ENCODE data around the gene C9orf50. TPM values are rescaled to one million over a fixed set of nuclear protein-coding genes. Genes with fewer than 3 reads are reported as not detected.

Gene C9orf50
- total RNA-seq, 2 donors from 2014 or later: not detected

DNA sequence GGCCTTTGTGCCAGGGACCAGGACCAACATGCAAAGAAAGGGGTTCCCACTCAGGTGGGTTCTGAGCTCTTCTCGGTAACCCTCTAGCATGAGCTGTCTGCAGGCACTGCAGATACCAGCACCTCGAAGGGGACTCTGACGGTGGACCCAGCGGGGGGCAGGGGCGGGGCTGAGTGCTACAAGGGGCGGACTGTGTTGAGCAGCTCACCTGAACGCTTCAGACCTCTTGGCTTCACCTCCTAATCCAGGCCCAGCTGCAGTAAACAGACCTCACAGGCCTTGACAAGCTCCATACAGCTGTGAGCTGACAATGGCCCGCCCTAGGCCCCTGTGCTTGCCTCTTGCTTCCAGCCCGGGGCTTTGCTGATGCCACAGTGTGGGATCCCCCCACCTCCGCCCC is 48.4 kb downstream of the C9orf50 start:
- Histone ChIP-seq H3K27ac (no peak overlapping the region), H3K36me3 (no peaks in the 10 kb centered on the region), H3K27me3 (peaks cover 11% of the 10 kb centered on the region), H3K9me3 (no peaks in the 10 kb centered on the region), H3K4me3 (no peak overlapping the region), H3K9ac (ENCODE audit: low read depth in 2 of 2, low read length in 2 of 2) (no peak overlapping the region), H3K4me1 (no peaks in the 10 kb centered on the region)
- intact Hi-C loops (cut with DNase I): no loop called here
- TF ChIP-seq, protein P1, sequence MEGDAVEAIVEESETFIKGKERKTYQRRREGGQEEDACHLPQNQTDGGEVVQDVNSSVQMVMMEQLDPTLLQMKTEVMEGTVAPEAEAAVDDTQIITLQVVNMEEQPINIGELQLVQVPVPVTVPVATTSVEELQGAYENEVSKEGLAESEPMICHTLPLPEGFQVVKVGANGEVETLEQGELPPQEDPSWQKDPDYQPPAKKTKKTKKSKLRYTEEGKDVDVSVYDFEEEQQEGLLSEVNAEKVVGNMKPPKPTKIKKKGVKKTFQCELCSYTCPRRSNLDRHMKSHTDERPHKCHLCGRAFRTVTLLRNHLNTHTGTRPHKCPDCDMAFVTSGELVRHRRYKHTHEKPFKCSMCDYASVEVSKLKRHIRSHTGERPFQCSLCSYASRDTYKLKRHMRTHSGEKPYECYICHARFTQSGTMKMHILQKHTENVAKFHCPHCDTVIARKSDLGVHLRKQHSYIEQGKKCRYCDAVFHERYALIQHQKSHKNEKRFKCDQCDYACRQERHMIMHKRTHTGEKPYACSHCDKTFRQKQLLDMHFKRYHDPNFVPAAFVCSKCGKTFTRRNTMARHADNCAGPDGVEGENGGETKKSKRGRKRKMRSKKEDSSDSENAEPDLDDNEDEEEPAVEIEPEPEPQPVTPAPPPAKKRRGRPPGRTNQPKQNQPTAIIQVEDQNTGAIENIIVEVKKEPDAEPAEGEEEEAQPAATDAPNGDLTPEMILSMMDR (IDR thresholded peaks at IDR 0.05): no peak
- no peak for DNase-seq

DNA sequence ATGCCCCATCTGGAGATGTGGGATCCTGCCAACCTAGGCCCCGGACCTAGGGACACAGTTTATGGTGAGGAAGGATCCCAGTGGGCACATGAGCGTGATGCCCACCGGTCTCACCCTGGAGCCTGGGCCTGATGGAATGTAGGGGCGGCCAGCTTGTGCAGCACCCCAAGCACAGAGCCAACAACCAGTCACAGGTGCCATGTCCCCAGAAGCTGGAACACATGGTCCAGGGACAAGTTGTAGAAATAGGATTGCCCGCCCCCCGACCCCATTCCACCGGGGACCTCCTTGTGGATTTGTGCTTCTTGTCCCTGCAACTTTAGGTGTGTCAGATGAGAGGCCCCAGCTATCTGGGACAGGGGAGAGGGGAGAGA is 48.9 kb downstream of the C9orf50 start:
- no peak for DNase-seq
- Histone ChIP-seq H3K27ac (no peak overlapping the region), H3K4me1 (no peaks in the 10 kb centered on the region), H3K27me3 (peaks cover 11% of the 10 kb centered on the region), H3K9me3 (no peaks in the 10 kb centered on the region), H3K9ac (ENCODE audit: low read depth in 2 of 2, low read length in 2 of 2) (no peak overlapping the region), H3K4me3 (no peak overlapping the region), H3K36me3 (no peaks in the 10 kb centered on the region)
- TF ChIP-seq, protein P1 (IDR thresholded peaks at IDR 0.05): no peak
- intact Hi-C loops (cut with DNase I): no loop called here

DNA sequence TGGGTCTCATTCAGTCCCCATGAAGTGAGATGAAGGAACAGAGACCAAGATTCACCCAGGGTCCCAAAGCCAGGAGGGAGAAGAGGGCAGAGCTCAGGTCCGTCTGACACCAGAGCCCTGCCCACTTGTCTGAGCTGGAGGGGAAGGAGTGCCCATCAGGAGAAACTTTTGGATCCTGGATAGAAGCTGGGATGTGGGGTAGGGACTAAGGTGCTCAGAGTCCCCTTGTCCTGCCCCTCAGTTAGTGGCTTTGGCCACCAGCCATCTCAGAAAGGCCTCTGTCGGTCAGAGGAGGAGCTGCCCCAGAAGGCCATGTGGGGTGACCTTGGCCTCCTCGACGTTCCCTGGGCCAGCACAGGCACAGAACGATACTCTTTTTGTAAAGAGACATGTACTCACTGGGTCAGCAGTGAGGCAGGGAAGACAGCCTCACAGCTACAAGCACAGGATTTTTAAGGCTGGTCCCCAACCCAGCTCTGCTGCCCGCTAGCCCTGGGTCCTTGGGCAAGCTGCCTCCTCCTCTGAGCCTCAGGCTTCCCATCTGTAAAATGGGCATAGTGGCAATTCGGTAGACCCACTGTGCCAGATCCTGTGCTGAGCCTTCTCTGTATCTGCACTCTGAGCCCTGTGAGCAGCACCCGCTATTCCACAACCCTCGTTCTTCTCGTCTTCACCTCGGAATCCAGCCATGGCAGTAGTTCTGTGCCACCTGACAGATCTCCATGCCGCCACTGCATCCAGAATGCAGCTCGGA is 49.4 kb downstream of the C9orf50 start:
- no peaks in the 10 kb centered on the region for H3K9me3 ChIP-seq
- H3K9ac ChIP-seq (ENCODE audit: low read depth in 2 of 2, low read length in 2 of 2): no peak overlapping the region
- DNase-seq: no peak
- no peak overlapping the region for H3K27ac ChIP-seq
- H3K36me3 ChIP-seq: no peaks in the 10 kb centered on the region
- no peak overlapping the region for H3K4me3 ChIP-seq
- intact Hi-C loops (cut with DNase I): no loop called here
- peaks cover 11% of the 10 kb centered on the region for H3K27me3 ChIP-seq
- H3K4me1 ChIP-seq: no peaks in the 10 kb centered on the region
- TF ChIP-seq, protein P1 (IDR thresholded peaks at IDR 0.05): no peak

DNA sequence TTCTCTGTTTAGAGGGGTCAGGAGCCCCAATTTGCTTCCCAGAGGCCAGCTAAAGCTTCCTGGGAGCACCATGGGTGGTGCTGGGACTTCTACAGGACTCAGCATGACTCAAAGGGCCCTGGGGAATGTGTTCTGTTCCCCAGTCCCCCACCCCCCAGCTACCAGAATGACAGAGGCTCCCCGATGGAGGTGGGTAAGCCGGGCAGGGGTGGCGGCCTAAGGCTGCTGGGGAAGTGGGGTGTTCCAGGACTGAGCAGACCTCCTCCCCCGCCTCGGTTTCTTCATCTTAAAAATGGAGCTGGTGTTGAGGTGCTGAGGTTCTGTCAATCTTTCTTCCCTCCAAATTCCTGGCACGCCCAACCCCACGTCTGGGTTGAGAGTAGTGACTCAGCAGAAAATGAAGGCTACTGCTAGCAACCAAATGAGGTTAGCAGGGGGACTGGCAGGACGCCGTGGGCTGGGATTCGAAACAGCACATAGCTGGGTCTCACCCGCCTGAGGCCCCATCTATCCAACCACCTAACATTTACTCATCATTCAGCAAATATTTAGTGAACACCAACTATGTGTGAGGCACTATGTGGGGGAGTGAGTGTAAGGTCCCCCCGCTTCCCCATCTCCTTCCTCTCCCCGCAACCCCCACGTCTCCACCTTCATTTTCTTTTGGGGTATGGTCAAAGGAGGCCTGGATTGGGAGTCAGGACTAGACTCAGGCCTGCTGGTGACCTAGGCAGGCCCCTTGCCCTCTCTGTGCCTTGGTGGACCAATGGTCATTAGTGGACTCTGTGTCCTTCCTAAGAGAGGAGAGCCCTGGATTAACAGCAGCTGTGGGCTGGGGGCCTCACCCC is 50.2 kb downstream of the C9orf50 start:
- peak overlapping the region; percentile 44 for H3K27ac ChIP-seq
- no peak overlapping the region for H3K9ac ChIP-seq (ENCODE audit: low read depth in 2 of 2, low read length in 2 of 2)
- H3K27me3 ChIP-seq: peaks cover 11% of the 10 kb centered on the region
- H3K4me1 ChIP-seq: no peaks in the 10 kb centered on the region
- H3K9me3 ChIP-seq: no peaks in the 10 kb centered on the region
- TF ChIP-seq, protein P1 (IDR thresholded peaks at IDR 0.05): no peak
- intact Hi-C loops (cut with DNase I): no loop called here
- H3K4me3 ChIP-seq: no peak overlapping the region
- no peaks in the 10 kb centered on the region for H3K36me3 ChIP-seq
- no peak for DNase-seq

DNA sequence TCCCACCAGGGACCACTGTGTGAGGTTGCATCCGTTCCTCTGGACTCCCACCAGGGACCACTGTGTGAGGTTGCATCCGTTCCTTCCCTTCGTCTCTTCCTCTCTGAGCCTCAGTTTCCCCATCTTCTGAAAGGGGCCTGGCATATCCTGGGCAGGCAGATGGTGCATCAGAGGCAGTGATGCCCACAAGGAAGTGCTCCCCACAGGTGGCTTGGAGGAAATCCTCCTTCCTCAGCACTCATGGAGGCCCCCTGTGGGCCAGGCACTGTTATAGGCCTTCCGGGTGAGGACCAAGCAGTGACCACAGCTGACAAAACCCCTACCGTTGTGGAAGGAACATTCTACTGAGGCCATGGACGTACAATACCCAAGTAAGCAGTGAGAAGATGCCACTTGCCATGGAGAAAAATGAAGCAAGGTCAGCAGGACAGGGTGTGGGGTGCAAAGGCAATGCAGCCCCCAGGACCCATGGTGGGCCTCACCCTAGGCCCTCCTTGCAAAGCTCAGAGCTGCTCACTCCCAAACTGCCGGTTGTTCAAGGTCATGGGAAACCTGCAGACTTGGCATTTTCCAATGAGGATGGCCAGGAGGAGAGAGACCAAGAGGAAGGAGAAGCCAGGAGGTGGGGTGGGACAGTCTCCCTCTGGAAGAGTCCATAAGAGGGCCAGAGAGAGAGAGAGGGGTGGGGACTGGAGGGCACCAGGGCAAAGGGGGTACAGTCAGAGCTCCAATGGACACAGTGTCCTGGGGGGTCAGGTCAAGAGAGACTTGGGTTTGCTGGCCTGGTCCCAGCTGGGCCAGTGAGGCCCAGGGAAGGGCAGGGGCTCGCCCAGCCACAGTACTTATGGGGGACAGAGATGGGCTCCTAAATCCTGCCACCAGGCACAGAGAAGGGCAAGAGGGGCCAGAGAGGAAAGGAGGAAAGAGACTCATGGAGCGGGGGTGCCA is 51.1 kb downstream of the C9orf50 start:
- Histone ChIP-seq H3K36me3 (no peaks in the 10 kb centered on the region), H3K27me3 (peaks cover 11% of the 10 kb centered on the region), H3K9ac (ENCODE audit: low read depth in 2 of 2, low read length in 2 of 2) (no peak overlapping the region), H3K27ac (peak overlapping the region; percentile 44), H3K4me3 (no peak overlapping the region), H3K4me1 (no peaks in the 10 kb centered on the region), H3K9me3 (no peaks in the 10 kb centered on the region)
- intact Hi-C loops (cut with DNase I): no loop called here
- no peak for DNase-seq
- TF ChIP-seq, protein P1 (IDR thresholded peaks at IDR 0.05): no peak

Measured in colonic mucosa (tissue), 4 donors.